ENCODE measurements around the gene URB2.
"Not testable (repeated sequence)": the region's sequence is repeated elsewhere in the genome, so short reads cannot be mapped to it uniquely, and the experiment has no call there.

Gene URB2

DNA sequence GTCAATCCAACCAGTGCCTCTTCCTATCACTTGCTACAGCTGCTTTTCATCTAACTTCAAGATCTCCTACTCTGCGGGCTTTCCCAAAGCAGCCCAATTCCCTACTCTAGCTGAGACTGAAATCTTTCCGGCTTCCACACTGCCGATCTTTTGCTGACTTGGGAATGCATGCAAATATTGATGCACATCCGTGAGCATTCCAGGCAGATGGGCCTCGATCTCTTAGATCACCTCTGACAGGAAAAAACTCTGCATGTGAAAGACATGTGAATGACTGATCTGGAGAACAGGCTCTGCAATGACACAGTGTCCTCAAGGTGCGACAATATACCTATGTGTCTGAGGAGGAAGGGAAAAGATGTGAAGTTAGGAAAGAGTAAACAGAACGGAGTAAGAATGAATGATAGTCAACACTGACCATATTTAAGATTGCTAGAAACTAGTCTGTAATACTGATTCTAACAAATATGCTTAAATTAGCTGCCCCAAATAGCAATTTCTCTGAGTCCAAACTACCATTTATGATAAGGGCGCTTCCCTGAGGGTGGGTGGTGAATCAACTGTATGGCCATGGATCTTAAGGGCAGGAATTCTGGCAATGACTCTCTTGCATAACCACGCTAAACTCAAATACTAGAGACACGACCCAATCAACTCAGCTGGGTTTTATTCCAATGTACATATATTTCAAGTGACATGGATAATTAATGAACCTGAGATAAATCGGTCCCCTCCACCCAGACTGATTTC, 8.5 kb upstream of the URB2 start:
- no peak for DNase-seq

GRCh38 chr1:229619002-229619401, 7.0 kb upstream of the URB2 start:
- no peak for DNase-seq

DNA sequence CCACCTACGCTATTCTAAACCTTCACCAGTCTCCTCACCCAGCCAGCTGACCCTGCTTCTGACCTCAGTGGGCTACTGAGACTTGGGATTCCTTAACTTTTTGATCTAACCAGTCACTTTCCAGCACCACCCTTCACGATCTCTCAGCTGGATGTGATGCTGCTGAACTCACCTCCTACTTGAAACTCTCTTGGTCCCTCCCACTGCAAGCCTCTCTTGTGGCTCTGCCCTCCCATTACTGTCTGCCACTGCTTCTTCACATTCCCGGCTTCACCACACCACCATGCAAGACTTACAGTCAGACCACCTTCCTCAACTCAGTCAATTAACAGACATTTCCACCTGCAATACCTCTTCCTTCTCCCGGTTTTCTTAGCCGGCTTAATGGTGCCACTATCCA, 6.4 kb upstream of the URB2 start:
- no peak for DNase-seq

DNA sequence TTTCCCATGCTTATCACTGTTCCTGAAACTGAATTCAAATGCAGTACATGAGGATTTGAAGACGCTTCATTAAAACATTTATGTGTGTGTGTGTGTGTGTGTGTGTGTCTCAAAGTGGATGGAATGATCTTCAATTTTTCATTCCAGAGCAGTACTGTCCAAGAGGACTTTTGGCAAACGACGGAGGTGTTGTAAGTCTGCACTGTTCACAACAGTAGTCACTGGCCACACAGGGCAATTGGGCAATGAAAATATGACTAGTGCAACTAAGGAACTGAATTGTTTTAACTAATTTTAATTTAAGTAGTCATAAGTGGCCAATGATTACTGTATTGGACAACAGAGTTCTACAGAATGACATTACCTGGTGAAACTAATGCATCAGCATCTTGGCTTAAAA, 5.2 kb upstream of the URB2 start:
- DNase-seq: no peak

DNA sequence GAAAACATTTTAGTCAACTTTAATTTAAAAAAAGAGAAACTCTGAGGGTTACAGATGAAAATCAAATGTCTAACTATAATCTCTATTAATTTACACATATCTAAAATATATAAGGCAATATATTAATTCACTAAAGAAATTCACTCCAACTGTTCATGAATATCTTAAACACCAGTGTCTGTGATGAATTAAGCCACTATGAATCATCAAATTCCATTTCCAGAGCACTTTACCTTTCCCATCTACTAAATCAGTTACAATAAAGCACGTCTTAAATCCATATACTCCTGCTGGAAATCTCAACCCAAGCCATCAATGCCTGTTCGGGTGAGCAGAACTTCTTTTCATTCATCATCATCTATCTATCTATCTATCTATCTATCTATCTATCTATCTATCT, 4.4 kb upstream of the URB2 start:
- no peak for DNase-seq

GRCh38 chr1:229622641-229623120, 3.4 kb upstream of the URB2 start:
- not testable (repeated sequence) for DNase-seq

DNA sequence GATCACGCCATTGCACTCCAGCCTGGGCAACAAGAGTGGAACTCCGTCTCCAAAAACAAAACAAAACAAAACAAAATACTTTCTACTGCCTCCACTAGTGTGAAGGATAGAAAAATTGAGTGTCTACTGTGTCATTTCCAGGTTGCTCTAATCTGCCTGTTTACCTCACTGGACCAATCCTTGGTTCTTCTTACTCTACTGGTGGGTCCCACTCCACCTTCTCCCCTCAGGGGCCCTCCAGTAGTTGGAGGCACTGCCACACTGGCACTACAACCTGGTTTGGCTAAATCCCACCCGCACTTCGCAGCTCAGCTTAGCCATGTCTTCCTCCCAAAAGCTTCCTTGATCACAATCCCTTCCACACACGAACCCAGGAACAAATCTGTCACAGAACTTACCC, 2.8 kb upstream of the URB2 start:
- no peak for DNase-seq

DNA sequence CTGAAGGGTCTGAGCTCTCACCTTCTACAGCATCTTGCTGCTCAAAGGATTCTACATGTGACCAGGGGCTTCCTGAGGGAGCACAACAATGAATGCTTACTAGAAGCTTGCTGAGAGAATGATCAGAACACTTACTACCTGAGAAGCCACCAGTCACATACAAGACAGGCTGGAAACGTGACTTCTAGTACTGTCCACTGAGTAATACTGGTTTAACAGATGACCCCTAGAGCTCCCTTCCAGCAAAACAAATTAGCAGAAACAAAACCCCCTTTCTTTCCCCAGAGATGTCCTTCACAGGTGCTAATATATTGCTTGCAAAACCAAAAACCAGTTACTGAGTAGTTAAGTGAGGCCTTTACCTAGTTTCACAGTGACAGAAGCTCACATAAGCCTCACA, 2.2 kb upstream of the URB2 start:
- no peak for DNase-seq

DNA sequence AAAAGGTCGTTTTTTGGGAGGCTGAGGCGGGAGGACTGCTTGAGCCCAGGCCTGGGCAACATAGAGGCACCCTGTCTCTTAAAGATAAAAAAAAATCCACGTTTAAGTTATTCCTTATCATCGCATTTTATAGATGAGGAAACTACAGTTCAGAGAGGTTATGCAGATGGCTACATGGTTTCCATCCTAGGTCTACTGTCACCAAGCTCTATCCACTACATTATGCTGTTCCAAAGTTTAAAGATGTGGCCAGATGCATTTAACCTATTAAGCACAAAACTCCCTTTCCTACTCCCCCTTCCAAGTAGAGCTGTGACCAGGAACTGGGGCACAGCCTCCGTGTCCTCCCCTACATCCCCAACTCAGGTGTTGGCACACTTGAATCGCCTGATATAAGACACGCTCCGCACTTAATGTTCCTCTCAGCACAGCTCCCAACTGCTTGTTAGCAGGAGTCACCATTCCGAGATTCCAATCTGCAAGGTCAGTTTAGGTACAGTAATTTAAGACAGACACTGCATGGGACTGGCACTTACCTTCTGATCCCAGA, 1.5 kb upstream of the URB2 start:
- no peak for DNase-seq

DNA sequence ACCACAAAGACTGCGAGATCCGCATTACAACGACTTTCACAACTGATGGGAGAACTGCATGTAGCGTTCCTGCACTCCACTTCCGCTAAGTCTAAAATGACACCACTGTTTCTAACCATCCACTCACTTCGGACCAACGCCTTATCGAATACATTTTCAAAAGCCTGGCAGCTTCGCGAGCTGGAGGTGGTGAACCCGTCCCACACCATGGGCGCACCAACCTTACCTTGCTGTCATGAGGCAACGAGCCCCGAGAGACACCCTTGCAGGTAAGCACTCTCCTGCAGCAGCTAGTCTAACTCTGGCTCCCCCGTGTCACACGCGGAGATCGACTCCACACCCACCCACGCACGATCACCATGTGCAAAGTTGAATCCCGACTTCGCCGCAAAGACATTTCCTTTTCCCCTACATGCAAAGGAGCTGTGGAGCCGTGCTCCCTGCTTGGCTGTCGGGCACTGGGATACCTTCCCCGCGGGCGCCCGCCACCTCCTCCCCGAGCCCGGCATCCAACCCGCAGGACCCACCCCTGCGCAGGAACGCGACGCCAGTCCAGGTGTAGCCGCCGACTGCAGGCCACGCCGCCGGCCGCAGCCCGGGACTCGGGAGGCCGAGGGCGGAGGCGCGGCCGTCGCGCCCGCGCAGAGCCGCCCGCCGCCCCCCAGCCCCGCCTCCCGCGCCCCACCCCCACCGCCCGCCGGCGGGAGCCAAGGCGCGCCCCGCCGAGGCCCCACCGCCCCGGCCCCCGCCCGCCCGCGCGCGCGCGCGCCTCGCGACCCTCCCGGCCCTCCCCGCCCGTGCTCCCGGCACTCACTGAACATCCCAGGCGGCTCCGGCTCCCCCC, 754 bp upstream of the URB2 start:
- no peak for DNase-seq

GRCh38 chr1:229627003-229627402, 956 bp downstream of the URB2 start:
- DNase-seq: no peak

- DNase-seq: no peak
Observed at GRCh38 chr1:229629261-229629660, 3.2 kb downstream of the URB2 start.

DNA sequence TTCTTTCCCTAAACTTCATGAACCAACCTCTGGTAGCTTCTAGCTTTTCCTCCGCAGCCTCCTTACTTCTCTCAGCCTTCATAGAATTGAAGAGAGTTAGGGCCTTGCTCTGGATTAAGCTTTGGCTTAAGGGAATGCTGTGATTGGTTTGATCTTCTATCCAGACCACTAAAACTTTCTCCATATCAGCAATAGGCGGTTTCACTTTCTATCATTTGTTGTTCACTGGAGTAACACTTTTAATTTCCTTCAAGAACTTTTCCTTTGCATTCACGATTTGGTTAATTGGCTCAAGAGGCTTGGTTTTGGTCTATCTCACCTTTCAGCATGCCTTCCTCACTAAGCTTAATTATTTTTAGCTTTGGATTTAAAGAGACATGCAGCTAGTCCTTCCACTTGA, 5.1 kb downstream of the URB2 start:
- DNase-seq: no peak

- no peak for DNase-seq
Observed at GRCh38 chr1:229631966-229632365, 5.9 kb downstream of the URB2 start.

DNA sequence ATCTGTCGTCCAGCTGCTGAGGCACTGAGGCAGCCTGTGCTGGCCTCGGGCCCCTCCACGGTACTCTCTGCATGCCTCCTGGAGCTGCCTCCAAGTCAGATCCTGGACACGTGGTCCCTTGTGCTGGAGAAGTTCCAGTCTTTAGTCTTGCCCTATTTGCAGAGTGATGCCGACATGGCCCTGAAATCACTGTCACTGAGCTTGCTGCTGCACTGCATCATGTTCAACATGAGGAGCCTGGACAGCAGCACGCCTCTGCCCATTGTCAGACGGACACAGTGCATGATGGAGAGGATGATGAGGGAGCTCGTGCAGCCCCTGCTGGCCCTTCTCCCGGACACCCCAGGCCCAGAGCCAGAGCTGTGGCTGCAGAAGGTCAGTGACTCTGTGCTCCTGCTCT, 10.0 kb downstream of the URB2 start:
- no peak for DNase-seq

DNA sequence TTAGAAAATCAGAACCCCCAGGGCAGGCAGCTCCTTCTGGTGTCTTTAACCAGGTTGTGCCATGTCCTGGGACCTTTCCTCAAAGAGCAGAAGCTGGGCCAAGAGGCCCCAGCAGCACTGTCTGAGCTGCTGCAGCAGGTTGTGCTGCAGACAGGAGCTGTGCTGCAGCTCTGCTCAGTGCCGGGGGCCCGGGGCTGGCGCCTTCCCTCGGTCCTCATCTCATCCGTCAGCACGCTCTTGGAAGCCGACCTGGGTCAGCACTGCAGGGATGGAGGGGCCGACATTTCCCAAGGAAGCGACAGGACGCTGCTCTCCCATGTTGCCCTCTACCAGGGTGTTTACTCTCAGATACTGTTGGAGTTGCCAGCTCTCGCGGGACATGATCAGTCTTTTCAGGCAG, 11.7 kb downstream of the URB2 start:
- no peak for DNase-seq

DNA sequence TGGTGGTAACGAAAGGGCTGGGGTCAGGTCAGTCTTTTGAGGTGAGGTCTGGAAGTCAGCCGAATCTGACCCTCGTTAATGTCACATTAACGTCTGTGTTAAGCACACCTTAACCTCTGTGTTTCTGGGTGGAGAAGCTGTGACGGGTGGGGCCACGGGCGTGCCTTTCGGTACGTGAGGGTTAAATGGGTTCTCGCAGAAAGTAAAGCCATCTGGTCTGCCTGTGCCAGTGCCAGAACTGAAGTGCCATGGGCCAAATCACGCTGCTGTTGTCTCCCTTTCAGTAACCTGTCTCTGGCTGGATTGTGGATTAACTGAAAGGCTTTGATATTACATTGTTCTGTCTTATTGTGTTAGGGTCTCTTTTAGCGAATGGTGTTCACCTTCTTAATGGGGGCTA, 14.4 kb downstream of the URB2 start:
- DNase-seq: peak in 1 of 2 experiments; percentile 36

DNA sequence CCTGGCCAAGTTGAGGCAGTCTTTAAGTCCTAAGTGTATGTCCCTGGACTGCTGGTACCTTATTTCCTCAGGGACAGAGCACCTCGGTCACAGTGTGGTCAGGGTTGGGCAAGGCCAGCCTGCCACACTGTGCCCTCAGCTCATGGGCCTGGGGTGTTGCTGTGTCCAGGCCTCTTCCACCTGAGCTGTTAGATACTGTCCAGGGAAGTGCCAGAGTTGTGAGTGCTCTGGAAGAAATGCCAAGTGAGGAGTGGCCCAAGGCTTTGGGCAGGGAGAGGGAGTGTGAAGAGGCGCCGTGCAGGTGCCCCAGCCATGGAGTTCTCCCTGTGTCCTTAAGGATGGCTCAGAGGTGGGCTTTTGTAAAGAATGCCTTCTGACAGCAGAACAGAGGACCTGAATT, 15.3 kb downstream of the URB2 start:
- DNase-seq: no peak

GRCh38 chr1:229642376-229642775, 16.3 kb downstream of the URB2 start:
- no peak for DNase-seq

DNA sequence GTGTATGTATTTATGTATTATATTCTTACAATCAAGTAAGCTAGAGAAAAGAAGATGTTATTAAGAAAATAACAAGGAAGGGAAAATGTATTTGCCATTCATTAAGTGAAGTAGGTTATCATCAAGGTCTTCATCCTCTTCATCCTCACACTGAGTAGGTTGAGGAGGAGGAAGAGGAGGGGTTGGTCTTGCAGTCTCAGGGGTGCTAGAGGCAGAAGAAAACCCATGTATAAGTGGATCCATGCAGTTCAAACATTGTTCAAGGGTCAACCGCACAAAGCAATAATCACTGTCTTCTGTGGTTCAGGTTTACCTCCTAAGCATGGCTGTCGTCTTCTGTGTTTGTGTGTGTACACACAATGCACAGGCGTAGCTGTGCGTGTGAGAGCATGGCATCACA, 16.9 kb downstream of the URB2 start:
- DNase-seq: no peak

DNA sequence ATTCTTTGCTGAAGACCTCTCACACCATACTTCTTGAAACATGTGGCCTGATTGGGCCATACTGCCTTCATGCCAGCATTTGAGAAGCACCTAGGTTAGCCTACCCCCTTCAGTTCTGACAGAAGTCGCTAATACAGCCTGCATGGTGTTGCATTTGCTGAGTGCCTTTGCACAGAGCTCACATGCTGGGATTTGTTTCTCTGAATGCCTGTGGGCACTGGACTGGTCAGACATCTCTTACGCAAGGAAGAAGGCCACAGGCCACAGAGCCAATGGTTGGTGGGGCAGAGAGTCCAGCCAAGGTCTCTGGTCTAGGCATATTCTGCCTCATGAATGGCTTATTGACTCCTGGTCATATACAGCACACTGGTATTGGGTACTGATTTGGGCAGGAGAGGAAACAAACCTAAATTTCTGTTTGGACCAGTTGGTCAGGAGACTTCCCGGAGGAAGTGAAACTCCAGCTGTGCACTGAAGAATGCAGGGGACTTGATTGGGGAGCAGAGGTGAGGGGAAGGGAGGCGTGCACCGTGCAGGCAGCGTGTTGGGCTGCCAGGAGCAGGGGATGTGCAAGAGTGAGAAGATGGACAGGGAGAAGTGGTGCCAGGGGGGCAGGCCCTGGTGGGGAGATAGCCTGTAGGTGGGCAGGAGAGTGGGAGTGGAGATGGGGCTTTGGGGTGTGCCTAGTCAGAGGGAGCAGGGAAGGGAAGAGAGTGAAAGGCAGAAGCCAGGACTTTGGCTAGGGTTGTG, 18.1 kb downstream of the URB2 start:
- DNase-seq: no peak

- DNase-seq: no peak
Observed at GRCh38 chr1:229645324-229645993, 19.4 kb downstream of the URB2 start.

DNA sequence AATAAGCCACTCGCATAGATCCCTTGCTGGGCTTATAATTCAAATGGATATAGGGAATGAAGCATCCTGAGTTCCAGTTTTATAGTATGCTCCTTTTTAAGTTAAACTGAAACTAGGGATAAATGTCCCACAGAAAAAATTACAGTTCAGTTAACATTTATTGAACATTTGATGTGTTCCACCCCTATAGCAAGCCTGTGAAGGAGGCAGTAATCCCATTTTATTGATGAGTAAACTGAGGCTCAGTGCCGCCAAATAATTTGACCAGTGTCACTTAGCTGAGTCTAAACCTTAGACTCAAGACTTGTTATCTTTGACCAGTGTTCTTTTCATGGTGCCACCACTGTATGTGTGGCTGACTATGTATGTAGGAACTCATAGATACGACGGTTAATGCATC, 22.4 kb downstream of the URB2 start:
- no peak for DNase-seq

Measured in cerebellar nuclear complex (tissue), 1 donor.